ENCODE data around the gene HERC4.

GRCh38 chr10:68053553-68053952 is 21.5 kb downstream of the HERC4 start:
- TF ChIP-seq CTCF (conservative IDR thresholded peaks at IDR 0.05; ENCODE audit: low read length) (no peak), EZH2phosphoT487 (IDR thresholded peaks at IDR 0.05; ENCODE audit: borderline replicate concordance) (no peak)

Measured in Loucy (cell line).